Measurements from ENCODE around the gene RPL9. TPM values are rescaled to one million over a fixed set of nuclear protein-coding genes. Genes with fewer than 3 reads are reported as not detected.

Gene RPL9
- total RNA-seq, 2 experiments from 2014 or later, result 2,639 to 2,826 TPM

GRCh38 chr4:39486221-39486804 is 27.6 kb upstream of the RPL9 start:
- H3K4me3 Mint-ChIP-seq, result no peak overlapping the region
- no peaks in the 10 kb centered on the region for H3K9me3 Mint-ChIP-seq
- no peaks in the 10 kb centered on the region for H3K27me3 ChIP-seq (ENCODE audit: control insufficient read depth in 1 of 2, insufficient read depth in 2 of 2, low read length in 2 of 2)
- no peak overlapping the region for H3K4me3 ChIP-seq (ENCODE audit: low read length)
- no peaks in the 10 kb centered on the region for H3K36me3 Mint-ChIP-seq (ENCODE audit: low read depth)
- peaks cover 0 to 4% of the 10 kb centered on the region in 2 experiments for H3K9me3 ChIP-seq (ENCODE audit: control insufficient read depth in 1 of 2, insufficient read depth in 1 of 2, low read length in 2 of 2)
- H3K36me3 ChIP-seq (ENCODE audit: insufficient read depth, low read length), result no peaks in the 10 kb centered on the region
- ChIA-PET CTCF (no interaction called here), POLR2A (no interaction called here)
- TF ChIP-seq CTCF (IDR thresholded peaks at IDR 0.05), result no peak
- no peaks in the 10 kb centered on the region for H3K27me3 Mint-ChIP-seq
- intact Hi-C loops (cut with DNase I, micrococcal nuclease), result no loop called here
- H3K27ac ChIP-seq (ENCODE audit: low read depth in 1 of 2, low read length in 2 of 2), result no peak overlapping the region
- no peaks in the 10 kb centered on the region for H3K4me1 ChIP-seq (ENCODE audit: insufficient read depth, low read length)
- H3K27ac Mint-ChIP-seq, result no peak overlapping the region
- no peaks in the 10 kb centered on the region for H3K4me1 Mint-ChIP-seq (ENCODE audit: low read depth)
- ATAC-seq (ENCODE audit: poor library complexity), result no peak
- no peak for DNase-seq

DNA sequence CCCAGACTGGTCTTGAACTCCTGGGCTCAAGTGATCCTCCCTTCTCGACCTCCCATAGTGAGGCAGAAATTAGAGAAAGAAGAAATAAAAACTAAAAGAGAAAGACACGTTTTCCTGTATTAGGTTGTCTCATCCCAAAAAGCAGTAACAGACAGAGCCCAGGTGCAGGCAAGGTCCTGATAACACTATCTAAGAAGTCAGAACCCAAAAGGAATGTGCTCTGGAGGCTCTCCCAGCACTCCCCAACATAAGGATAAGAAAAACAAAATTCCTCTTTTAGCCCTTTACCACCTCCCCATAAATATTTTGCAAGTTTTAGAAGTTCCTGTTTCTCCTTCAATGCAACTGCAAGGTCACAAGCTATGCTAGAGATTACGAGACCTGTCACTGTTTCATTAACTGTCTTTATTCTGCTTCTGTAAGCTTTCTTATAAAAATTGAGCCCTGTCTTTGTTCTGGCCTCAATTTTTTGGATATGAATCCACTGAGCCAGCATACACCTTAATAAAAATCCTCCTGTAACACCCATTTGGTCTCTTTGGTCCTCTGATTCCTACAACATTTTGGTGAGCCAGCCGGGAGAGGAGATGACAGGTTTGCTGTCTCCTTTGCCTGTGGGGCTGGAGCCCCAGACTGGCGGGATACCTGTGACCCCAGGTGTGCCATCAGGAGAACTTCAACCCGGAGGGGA is 26.0 kb upstream of the RPL9 start:
- H3K9me3 Mint-ChIP-seq, result no peaks in the 10 kb centered on the region
- ATAC-seq (ENCODE audit: poor library complexity), result no peak
- Histone ChIP-seq H3K4me3 (ENCODE audit: low read length) (no peak overlapping the region), H3K4me1 (ENCODE audit: insufficient read depth, low read length) (no peaks in the 10 kb centered on the region), H3K27me3 (ENCODE audit: control insufficient read depth in 1 of 2, insufficient read depth in 2 of 2, low read length in 2 of 2) (no peaks in the 10 kb centered on the region), H3K27ac (ENCODE audit: low read depth in 1 of 2, low read length in 2 of 2) (no peak overlapping the region), H3K9me3 (ENCODE audit: control insufficient read depth in 1 of 2, insufficient read depth in 1 of 2, low read length in 2 of 2) (peaks cover 0 to 4% of the 10 kb centered on the region in 2 experiments), H3K36me3 (ENCODE audit: insufficient read depth, low read length) (no peaks in the 10 kb centered on the region)
- DNase-seq, result no peak
- no peak for TF ChIP-seq CTCF (IDR thresholded peaks at IDR 0.05)
- ChIA-PET CTCF (interaction anchor here (0.9 kb wide), 1 partner anchor 16 kb away, joined by 3 read pairs; no protein-coding TSS in a partner anchor), POLR2A (no interaction called here)
- no peak overlapping the region for H3K27ac Mint-ChIP-seq
- H3K36me3 Mint-ChIP-seq (ENCODE audit: low read depth), result no peaks in the 10 kb centered on the region
- intact Hi-C loops (cut with DNase I, micrococcal nuclease), result no loop called here
- H3K27me3 Mint-ChIP-seq, result no peaks in the 10 kb centered on the region
- H3K4me3 Mint-ChIP-seq, result no peak overlapping the region
- no peaks in the 10 kb centered on the region for H3K4me1 Mint-ChIP-seq (ENCODE audit: low read depth)

DNA sequence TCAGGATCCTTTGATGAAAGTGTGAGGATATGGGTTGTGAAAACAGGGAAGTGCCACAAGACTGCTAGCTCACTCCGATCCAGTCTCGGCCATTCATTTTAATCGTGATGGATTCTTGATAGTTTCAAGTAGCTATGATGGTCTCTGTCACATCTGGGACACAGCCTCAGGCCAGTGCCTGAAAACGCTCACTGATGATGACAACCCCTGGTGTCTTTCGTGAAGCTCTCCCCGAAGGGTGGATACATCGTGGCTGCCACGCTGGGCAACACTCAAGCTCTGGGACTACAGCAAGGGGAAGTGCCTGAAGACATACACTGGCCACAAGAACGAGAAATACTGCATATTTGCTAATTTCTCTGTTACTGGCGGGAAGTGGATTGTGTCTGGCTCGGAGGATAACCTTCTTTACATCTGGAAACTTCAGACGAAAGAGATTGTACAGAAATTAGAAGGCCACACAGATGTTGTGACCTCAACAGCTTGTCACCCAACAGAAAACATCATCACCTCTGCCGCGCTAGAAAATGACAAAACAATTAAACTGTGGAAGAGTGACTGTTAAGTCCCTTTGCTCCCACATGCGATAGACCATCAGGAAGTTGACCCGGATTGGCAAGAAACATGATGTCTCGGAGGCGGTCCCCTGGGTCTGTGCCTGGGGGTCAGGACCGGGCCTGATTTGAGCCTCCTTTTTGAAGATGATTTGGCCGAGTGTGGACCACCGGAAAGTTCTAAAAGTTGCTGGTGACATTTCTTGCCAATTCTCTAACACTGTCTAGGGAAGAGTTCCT is 22.4 kb upstream of the RPL9 start:
- no peak overlapping the region for H3K27ac ChIP-seq (ENCODE audit: low read depth in 1 of 2, low read length in 2 of 2)
- no peak overlapping the region for H3K27ac Mint-ChIP-seq
- CTCF ChIA-PET, result no interaction called here
- no peaks in the 10 kb centered on the region for H3K4me1 ChIP-seq (ENCODE audit: insufficient read depth, low read length)
- H3K9me3 ChIP-seq (ENCODE audit: control insufficient read depth in 1 of 2, insufficient read depth in 1 of 2, low read length in 2 of 2), result peaks cover 0 to 4% of the 10 kb centered on the region in 2 experiments
- ATAC-seq (ENCODE audit: poor library complexity) (no peak), DNase-seq (no peak)
- no peaks in the 10 kb centered on the region for H3K4me1 Mint-ChIP-seq (ENCODE audit: low read depth)
- H3K27me3 ChIP-seq (ENCODE audit: control insufficient read depth in 1 of 2, insufficient read depth in 2 of 2, low read length in 2 of 2), result no peaks in the 10 kb centered on the region
- H3K4me3 ChIP-seq (ENCODE audit: low read length), result no peak overlapping the region
- intact Hi-C loops (cut with DNase I, micrococcal nuclease), result no loop called here
- no peak overlapping the region for H3K4me3 Mint-ChIP-seq
- H3K9me3 Mint-ChIP-seq, result no peaks in the 10 kb centered on the region
- POLR2A ChIA-PET, result no interaction called here
- peaks cover 10% of the 10 kb centered on the region for H3K36me3 Mint-ChIP-seq (ENCODE audit: low read depth)
- no peak for TF ChIP-seq CTCF (IDR thresholded peaks at IDR 0.05)
- no peaks in the 10 kb centered on the region for H3K27me3 Mint-ChIP-seq
- H3K36me3 ChIP-seq (ENCODE audit: insufficient read depth, low read length), result no peaks in the 10 kb centered on the region

All from CD4-positive, alpha-beta T cell (primary cell).